ENCODE results near the gene HSDL1. TPM values are rescaled to one million over a fixed set of nuclear protein-coding genes. Genes with fewer than 3 reads are reported as not detected.

HSDL1 gene
- total RNA-seq, 1 experiment from 2014 or later: 35.8 TPM

- H3K79me2 ChIP-seq (ENCODE audit: insufficient read depth, low read length): no peaks in the 10 kb centered on the region
- ChIA-PET CTCF (interaction anchor here (1.1 kb wide), 1 partner anchor 21 kb away, joined by 3 read pairs; the partner anchor contains the start of gene TAF1C), RAD21 (ENCODE audit: low non-redundant PET in 1 of 2, low total read pairs in 2 of 2, uncharacterized antibody in 2 of 2, unreplicated experiment in 2 of 2) (no interaction called here), POLR2A (no interaction called here)
- intact Hi-C loops (cut with micrococcal nuclease): no loop called here
- DNase-seq (ENCODE audit: low read depth, low spot score) (no peak), ATAC-seq (no peak)
- no peaks in the 10 kb centered on the region for H3K4me1 ChIP-seq (ENCODE audit: control insufficient read depth in 1 of 2, insufficient read depth in 2 of 2, low read length in 2 of 2)
- no TSS peak for BruUV-seq (replicated peaks)
- H3K4me2 ChIP-seq (ENCODE audit: low read length): no peak overlapping the region
- H4K20me1 ChIP-seq (ENCODE audit: insufficient read depth): no peaks in the 10 kb centered on the region
- no peak overlapping the region for H3K27ac ChIP-seq (ENCODE audit: low read depth, low read length)
- no peaks in the 10 kb centered on the region for H3K9me3 ChIP-seq (ENCODE audit: control insufficient read depth in 1 of 2, insufficient read depth in 1 of 2, low read depth in 1 of 2, low read length in 2 of 2)
- H3K36me3 ChIP-seq (ENCODE audit: control insufficient read depth in 1 of 2, insufficient read depth in 2 of 2, low read length in 2 of 2): no peaks in the 10 kb centered on the region
- no peak for TF ChIP-seq EZH2 (IDR thresholded peaks at IDR 0.05)
- TF ChIP-seq CTCF (IDR thresholded peaks at IDR 0.05 in 2 of 3, conservative IDR thresholded peaks at IDR 0.05 in 1 of 3; ENCODE audit: borderline replicate concordance in 1 of 3, insufficient read depth in 1 of 3, low read depth in 2 of 3, low read length in 2 of 3): no peak
- no peak for TF ChIP-seq YY1 (IDR thresholded peaks at IDR 0.05; ENCODE audit: extremely low read depth, insufficient replicate concordance, low read depth, low read length)
- no peak for TF ChIP-seq ZFX (IDR thresholded peaks at IDR 0.05)
- TF ChIP-seq SRF (IDR thresholded peaks at IDR 0.05; ENCODE audit: low read depth): no peak
- TF ChIP-seq SP1 (IDR thresholded peaks at IDR 0.05; ENCODE audit: low read depth): no peak
- TF ChIP-seq JUND (IDR thresholded peaks at IDR 0.05): no peak
- TF ChIP-seq ATF3 (IDR thresholded peaks at IDR 0.05): no peak
- TF ChIP-seq CBX3 (IDR thresholded peaks at IDR 0.05; ENCODE audit: low read depth): no peak
- no peak for TF ChIP-seq RAD21 (IDR thresholded peaks at IDR 0.05; ENCODE audit: low read depth)
- TF ChIP-seq REST (IDR thresholded peaks at IDR 0.05; ENCODE audit: low read depth): no peak
- no peak for TF ChIP-seq ZBTB33 (IDR thresholded peaks at IDR 0.05; ENCODE audit: extremely low read depth, insufficient replicate concordance, low read length)
- TF ChIP-seq MAX (IDR thresholded peaks at IDR 0.05): no peak
- no peak for TF ChIP-seq SIN3A (IDR thresholded peaks at IDR 0.05; ENCODE audit: low read depth)
- TF ChIP-seq CEBPB (IDR thresholded peaks at IDR 0.05; ENCODE audit: low read depth): no peak
- no peak for TF ChIP-seq EZH2phosphoT487 (IDR thresholded peaks at IDR 0.05; ENCODE audit: borderline replicate concordance)
- no peak for TF ChIP-seq EGR1 (IDR thresholded peaks at IDR 0.05; ENCODE audit: low read depth)
- no peak for TF ChIP-seq POLR2AphosphoS5 (IDR thresholded peaks at IDR 0.05; ENCODE audit: low read depth, low read length)
- no peak for TF ChIP-seq TCF7L2 (IDR thresholded peaks at IDR 0.05; ENCODE audit: borderline replicate concordance, extremely low read depth, insufficient read depth, insufficient read length)
- H2AFZ ChIP-seq (ENCODE audit: low read depth, low read length, poor library complexity, severe bottlenecking): no peak overlapping the region
- H3K27me3 ChIP-seq (ENCODE audit: insufficient read depth, low read length): peaks cover 9% of the 10 kb centered on the region; the same call in 1 of the 2 replicates
- H3K9me2 ChIP-seq (ENCODE audit: insufficient read depth): no peaks in the 10 kb centered on the region
- H3K9ac ChIP-seq (ENCODE audit: low read length): no peak overlapping the region
- H3K4me3 ChIP-seq (replicated peaks in 1 of 2; ENCODE audit: low read depth in 1 of 2, low read length in 2 of 2): no peak overlapping the region
These were observed 20.8 kb upstream of the HSDL1 start for GRCh38 chr16:84165746-84166145.

All from HCT116 (cell line).